Thoracic aorta (tissue), 2 donors: ENCODE measurements around the gene DPF3. TPM values are rescaled to one million over a fixed set of nuclear protein-coding genes. Genes with fewer than 3 reads are reported as not detected.

Experiments used
- ATAC-seq: fragments of 150-250 bp; one replicate; pipeline ENCODE4 v1.8.0; 2017; ENCODE audit warnings: low read depth; ENCODE audit not compliant: insufficient number of reproducible peaks, low FRiP score
- DNase-seq: peaks from one replicate; pipeline ENCODE4 v3.0.0-alpha.2; 2020; ENCODE audit warnings: low spot score
- H3K27ac ChIP-seq, 2 donors: fragments of 200-600 bp; sonication (generic); 1 replicate in 1 of 2; 2 replicates in 1 of 2; pipeline ENCODE4 v1.5.1; 2016; ENCODE audit warnings: mild to moderate bottlenecking in 2 of 2, moderate library complexity in 2 of 2
- H3K27me3 ChIP-seq: fragments of 200-600 bp; sonication (generic); replicated peaks from 2 replicates; pipeline ENCODE4 v1.6.0; 2016; ENCODE audit warnings: mild to moderate bottlenecking; ENCODE audit not compliant: insufficient read depth
- H3K36me3 ChIP-seq: fragments of 200-600 bp; sonication (generic); one replicate; pipeline ENCODE4 v1.5.1; 2016
- H3K4me1 ChIP-seq, 2 donors: fragments of 200-600 bp; sonication (generic); 1 replicate in 1 of 2; 2 replicates in 1 of 2; pipeline versions ENCODE4 v1.5.1 to v1.6.0; 2016; ENCODE audit warnings: low read depth in 2 of 2, mild to moderate bottlenecking in 1 of 2; ENCODE audit not compliant: control insufficient read depth in 1 of 2
- H3K4me3 ChIP-seq: fragments of 200-600 bp; sonication (generic); 2 replicates; pipeline ENCODE4 v1.5.1; 2016; ENCODE audit warnings: mild to moderate bottlenecking
- H3K9me3 ChIP-seq: fragments of 200-600 bp; sonication (generic); 2 replicates; pipeline ENCODE4 v1.5.1; 2016
- CTCF ChIP-seq: fragments of 200-600 bp; sonication (generic); IDR thresholded peaks from one replicate; pipeline ENCODE4 v1.5.1; 2019; ENCODE audit warnings: antibody characterized with exemption
- total RNA-seq, 2 donors: library from RNA; depleted of rRNA; stranded (reverse); fragments of >200 nt; gene quantifications; one replicate each; pipeline versions ENCODE4 v1.1.0 to v1.2.3, GENCODE V29; 2016

Gene DPF3
- total RNA-seq, 2 donors from 2014 or later, result 2.2 to 8.9 TPM

DNA sequence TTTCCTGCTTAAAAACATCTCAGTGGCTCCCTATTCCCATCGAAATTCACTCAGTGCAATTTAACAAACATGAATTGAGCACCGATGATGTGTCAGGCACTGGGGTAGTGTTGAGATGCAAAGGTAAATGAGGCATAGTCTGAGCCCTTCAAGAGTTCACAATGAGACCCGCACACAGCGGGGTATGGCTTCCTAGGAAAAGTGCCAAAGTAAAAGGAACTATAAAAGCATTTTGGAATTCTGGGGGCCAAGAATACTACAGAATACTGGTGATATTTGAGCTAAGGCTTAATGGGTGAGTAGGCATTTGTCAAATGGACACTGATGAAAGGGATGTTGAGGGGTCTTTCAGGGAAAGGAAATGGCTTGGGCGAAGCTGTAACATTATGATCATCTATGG, 315.4 kb downstream of the DPF3 start:
- Histone ChIP-seq H3K4me1 (peaks cover 0 to 11% of the 10 kb centered on the region in 2 donors), H3K9me3 (no peaks in the 10 kb centered on the region), H3K27me3 (no peaks in the 10 kb centered on the region), H3K27ac (no peak overlapping the region), H3K4me3 (no peak overlapping the region), H3K36me3 (no peaks in the 10 kb centered on the region)
- ATAC-seq (no peak), DNase-seq (no peak)
- TF ChIP-seq CTCF, result no peak

DNA sequence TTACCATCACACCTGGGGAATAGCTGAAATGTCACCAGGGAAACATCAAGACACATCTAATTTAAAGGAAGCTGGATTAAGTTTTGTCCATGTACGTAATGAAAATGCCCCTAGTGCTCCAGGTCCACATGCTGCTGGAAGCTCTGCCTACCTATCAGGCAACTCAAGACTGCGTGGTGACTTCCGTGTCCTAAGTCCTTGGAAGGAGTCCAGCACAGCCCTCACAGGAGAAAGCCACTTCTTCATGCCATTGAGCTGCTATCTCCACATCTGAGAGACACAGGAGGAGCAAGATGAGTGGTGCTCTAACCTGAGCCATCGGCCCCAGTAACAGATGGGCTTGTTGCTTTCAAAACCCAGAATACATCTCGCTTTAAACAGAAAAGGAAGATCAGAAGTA, 316.4 kb downstream of the DPF3 start:
- Histone ChIP-seq H3K9me3 (no peaks in the 10 kb centered on the region), H3K27me3 (no peaks in the 10 kb centered on the region), H3K36me3 (no peaks in the 10 kb centered on the region), H3K27ac (no peak overlapping the region), H3K4me3 (no peak overlapping the region), H3K4me1 (peaks cover 0 to 14% of the 10 kb centered on the region in 2 donors)
- no peak for ATAC-seq
- no peak for DNase-seq
- TF ChIP-seq CTCF, result no peak

GRCh38 chr14:72576258-72576657, 317.6 kb downstream of the DPF3 start:
- H3K9me3 ChIP-seq, result no peaks in the 10 kb centered on the region
- H3K27ac ChIP-seq, result no peak overlapping the region
- peaks cover 0 to 14% of the 10 kb centered on the region in 2 donors for H3K4me1 ChIP-seq
- no peak for DNase-seq
- ATAC-seq, result no peak
- no peak for TF ChIP-seq CTCF
- H3K27me3 ChIP-seq, result no peaks in the 10 kb centered on the region
- H3K36me3 ChIP-seq, result no peaks in the 10 kb centered on the region
- H3K4me3 ChIP-seq, result no peak overlapping the region

DNA sequence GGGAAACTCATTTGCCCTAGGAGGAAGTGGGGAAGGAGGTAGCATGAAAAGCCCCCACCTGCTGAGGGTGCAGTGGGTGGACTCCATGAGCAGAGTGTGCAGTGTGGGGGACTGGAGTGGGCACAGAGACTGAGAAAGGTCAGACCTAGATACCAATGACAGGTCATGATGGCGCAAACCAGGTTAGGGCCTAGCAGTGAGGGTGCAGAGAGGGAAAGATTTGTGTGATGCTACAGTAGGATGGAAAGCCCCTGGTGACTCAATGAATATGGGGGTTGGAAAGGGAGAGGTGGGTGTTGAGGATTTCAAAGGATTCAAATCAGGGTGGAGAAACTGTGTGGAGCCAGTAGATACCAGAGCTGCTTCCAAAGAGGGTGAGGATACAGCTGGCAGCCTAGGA, 319.2 kb downstream of the DPF3 start:
- no peak overlapping the region for H3K4me3 ChIP-seq
- DNase-seq (no peak), ATAC-seq (no peak)

GRCh38 chr14:72573725-72574417, 320.0 kb downstream of the DPF3 start:
- H3K36me3 ChIP-seq, result no peaks in the 10 kb centered on the region
- no peaks in the 10 kb centered on the region for H3K9me3 ChIP-seq
- H3K27ac ChIP-seq, result no peak overlapping the region
- DNase-seq, result no peak
- H3K27me3 ChIP-seq, result no peaks in the 10 kb centered on the region
- H3K4me1 ChIP-seq, result peaks cover 0 to 14% of the 10 kb centered on the region in 2 donors
- H3K4me3 ChIP-seq, result no peak overlapping the region
- ATAC-seq, result no peak
- TF ChIP-seq CTCF, result no peak

More for the DNA sequence above, 319.2 kb downstream of the DPF3 start:
- no peaks in the 10 kb centered on the region for H3K36me3 ChIP-seq
- peaks cover 0 to 14% of the 10 kb centered on the region in 2 donors for H3K4me1 ChIP-seq
- H3K27me3 ChIP-seq, result no peaks in the 10 kb centered on the region
- no peaks in the 10 kb centered on the region for H3K9me3 ChIP-seq
- H3K27ac ChIP-seq, result no peak overlapping the region
- TF ChIP-seq CTCF, result no peak

Other genes with a start within 250 kb of the DPF3 start
- gene DCAF4, start 32.4 kb upstream of the DPF3 start, total RNA-seq, result 10 to 100 TPM; 13.1 to 65.5 TPM
- gene ZFYVE1, start 133.0 kb upstream of the DPF3 start, total RNA-seq, result 10 to 100 TPM; 21.5 to 31.6 TPM
- 100 to 1,000 TPM in 1 of 2 donors, 10 to 100 TPM in 1; 49.3 to 126 TPM for gene RBM25, start 164.4 kb upstream of the DPF3 start, total RNA-seq
- gene PSEN1, start 242.4 kb upstream of the DPF3 start, total RNA-seq, result 10 to 100 TPM; 35.3 to 47.5 TPM